BE2C (cell line): ENCODE results near the gene C2CD3.

ENCODE experiments used
- DNase-seq: peaks from one replicate; pipeline ENCODE4 v3.0.0-alpha.2; 2020
- H3K27me3 ChIP-seq: fragments of 250-450 bp; sonication (Bioruptor Pico); 2 replicates; pipeline ENCODE4 v1.5.1; 2020; ENCODE audit warnings: mild to moderate bottlenecking
- H3K36me3 ChIP-seq: fragments of 250-450 bp; sonication (Bioruptor Pico); 2 replicates; pipeline ENCODE4 v1.5.1; 2020; ENCODE audit warnings: mild to moderate bottlenecking
- H3K4me1 ChIP-seq: fragments of 250-450 bp; sonication (Bioruptor Pico); 2 replicates; pipeline ENCODE4 v1.5.1; 2020
- H3K4me3 ChIP-seq: 2 replicates; pipeline ENCODE4 v1.5.1; 2011; ENCODE audit warnings: low read depth, low read length
- H3K9me3 ChIP-seq: fragments of 250-450 bp; sonication (Bioruptor Pico); 2 replicates; pipeline ENCODE4 v1.5.1; 2020
- TF ChIP-seq, protein P1 (sequence below): IDR thresholded peaks from 2 replicates; pipeline ENCODE4 v1.5.1; 2012; ENCODE audit warnings: mild to moderate bottlenecking, low read depth, low read length

Gene C2CD3

DNA sequence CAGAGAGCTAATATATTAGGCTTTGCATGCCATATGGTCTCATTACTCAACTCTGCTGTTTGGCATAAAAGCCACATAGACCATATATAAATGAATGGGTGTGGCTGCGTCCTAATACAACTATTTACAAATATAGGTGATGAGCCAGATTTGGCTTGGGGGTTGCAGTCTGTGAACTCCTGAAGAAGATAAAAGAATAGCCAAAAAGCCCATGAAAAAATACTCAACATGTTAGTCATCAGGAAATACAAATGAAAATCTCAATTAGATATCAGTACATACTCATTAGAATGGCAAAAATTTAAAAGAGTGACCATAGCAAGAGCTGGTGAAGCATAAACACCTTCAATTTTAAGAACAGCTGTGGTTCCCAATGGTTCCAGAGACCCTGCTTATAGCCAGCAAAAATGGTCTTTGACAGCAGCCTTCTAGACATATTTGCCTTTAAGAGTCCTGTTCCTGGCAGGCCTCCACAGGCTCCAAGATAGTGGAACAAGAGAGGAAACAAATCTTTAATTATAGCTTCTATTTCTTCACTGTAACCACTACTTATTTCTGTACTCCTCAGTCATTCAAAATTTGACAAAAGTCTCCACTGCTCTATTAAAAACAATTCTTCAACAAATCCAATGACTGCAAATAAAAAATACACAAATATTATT is 16.1 kb downstream of the C2CD3 start:
- DNase-seq, result no peak
- H3K4me3 ChIP-seq, result no peak overlapping the region

DNA sequence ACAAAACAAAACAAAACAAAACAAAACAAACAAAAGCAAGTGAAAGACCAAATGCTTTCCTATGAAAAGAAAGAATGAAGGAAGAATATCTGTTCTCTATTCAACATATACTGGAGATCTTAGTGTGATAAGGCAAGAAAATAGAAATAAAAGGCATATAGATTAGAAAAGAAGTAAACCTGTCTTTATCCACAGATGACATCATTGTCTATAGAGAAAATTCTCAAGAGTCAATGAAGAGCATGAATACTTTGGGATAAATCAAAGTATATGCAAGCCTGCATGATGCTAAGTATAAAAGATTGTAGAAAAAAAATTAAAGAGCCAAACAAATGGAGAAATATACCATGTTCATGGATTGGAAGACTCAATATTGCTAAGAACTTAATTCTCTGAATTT is 17.6 kb downstream of the C2CD3 start:
- Histone ChIP-seq H3K4me1 (peaks cover 3% of the 10 kb centered on the region; the same call in 1 of the 2 replicates), H3K4me3 (no peak overlapping the region), H3K36me3 (peaks cover 2% of the 10 kb centered on the region; the same call in 1 of the 2 replicates), H3K9me3 (no peaks in the 10 kb centered on the region; the same call in 1 of the 2 replicates), H3K27me3 (no peaks in the 10 kb centered on the region)
- no peak for DNase-seq
- TF ChIP-seq, protein P1, sequence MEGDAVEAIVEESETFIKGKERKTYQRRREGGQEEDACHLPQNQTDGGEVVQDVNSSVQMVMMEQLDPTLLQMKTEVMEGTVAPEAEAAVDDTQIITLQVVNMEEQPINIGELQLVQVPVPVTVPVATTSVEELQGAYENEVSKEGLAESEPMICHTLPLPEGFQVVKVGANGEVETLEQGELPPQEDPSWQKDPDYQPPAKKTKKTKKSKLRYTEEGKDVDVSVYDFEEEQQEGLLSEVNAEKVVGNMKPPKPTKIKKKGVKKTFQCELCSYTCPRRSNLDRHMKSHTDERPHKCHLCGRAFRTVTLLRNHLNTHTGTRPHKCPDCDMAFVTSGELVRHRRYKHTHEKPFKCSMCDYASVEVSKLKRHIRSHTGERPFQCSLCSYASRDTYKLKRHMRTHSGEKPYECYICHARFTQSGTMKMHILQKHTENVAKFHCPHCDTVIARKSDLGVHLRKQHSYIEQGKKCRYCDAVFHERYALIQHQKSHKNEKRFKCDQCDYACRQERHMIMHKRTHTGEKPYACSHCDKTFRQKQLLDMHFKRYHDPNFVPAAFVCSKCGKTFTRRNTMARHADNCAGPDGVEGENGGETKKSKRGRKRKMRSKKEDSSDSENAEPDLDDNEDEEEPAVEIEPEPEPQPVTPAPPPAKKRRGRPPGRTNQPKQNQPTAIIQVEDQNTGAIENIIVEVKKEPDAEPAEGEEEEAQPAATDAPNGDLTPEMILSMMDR, result no peak

More for the DNA sequence above, 16.1 kb downstream of the C2CD3 start:
- Histone ChIP-seq H3K9me3 (no peaks in the 10 kb centered on the region; the same call in 1 of the 2 replicates), H3K27me3 (no peaks in the 10 kb centered on the region), H3K36me3 (peaks cover 2% of the 10 kb centered on the region; the same call in 1 of the 2 replicates), H3K4me1 (no peaks in the 10 kb centered on the region)
- TF ChIP-seq, protein P1, result no peak

DNA sequence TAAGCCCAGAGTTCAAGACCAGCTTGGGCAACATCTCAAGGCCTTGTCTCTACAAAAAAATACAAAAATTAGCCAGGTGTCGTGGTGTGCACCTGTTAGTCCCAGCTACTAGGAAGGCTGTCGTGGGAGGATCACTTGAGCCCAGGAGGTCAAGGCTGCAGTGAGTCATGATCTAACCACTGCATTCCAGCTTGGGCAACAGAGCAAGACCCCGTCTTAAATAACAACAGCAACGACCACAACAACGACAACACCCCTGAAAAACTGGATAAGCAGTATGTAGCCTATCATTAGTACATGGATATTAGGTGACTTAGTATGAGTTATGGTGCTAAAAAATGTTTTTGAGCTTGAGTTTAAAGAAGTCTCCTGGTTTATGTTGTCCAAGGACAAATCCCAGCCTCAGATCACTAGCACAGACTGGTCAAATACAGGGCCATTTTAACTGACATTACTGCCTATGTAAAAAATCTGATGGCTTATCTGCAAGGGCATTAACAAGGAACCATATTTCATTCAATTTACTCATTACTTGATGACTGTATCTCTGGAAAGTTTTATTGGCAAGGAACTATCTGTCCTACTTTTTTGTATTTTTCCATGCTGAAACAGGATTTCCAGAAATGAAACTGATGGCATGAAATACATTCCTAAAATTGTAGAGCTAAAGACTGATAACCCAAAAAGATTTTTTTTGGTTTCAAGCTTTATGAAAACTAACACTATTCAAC is 23.4 kb downstream of the C2CD3 start:
- TF ChIP-seq, protein P1, result no peak
- Histone ChIP-seq H3K4me3 (no peak overlapping the region), H3K27me3 (no peaks in the 10 kb centered on the region), H3K9me3 (no peaks in the 10 kb centered on the region; the same call in 1 of the 2 replicates), H3K4me1 (peaks cover 3% of the 10 kb centered on the region), H3K36me3 (no peaks in the 10 kb centered on the region)
- no peak for DNase-seq

DNA sequence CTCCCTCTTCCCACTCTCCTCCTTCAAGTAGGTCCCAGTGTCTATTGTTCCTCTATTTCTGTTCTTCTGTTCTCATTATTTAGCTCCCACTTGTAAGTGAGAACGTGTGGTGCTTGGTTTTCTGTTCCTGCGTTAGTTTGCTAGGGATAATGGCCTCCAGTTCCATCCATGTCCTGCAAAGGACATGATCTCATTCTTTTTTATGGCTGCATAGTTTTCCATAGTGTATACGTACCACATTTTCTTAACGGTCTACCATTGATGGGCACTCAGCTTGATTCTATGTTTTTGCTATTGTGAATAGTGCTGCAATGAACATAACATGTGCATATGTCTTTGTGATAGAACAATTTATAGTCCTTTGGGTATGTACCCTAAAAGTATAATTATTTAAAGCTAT is 26.2 kb downstream of the C2CD3 start:
- H3K4me3 ChIP-seq, result no peak overlapping the region
- H3K36me3 ChIP-seq, result no peaks in the 10 kb centered on the region
- H3K27me3 ChIP-seq, result no peaks in the 10 kb centered on the region
- peaks cover 3% of the 10 kb centered on the region for H3K4me1 ChIP-seq
- no peak for DNase-seq
- TF ChIP-seq, protein P1, result no peak
- H3K9me3 ChIP-seq, result no peaks in the 10 kb centered on the region

DNA sequence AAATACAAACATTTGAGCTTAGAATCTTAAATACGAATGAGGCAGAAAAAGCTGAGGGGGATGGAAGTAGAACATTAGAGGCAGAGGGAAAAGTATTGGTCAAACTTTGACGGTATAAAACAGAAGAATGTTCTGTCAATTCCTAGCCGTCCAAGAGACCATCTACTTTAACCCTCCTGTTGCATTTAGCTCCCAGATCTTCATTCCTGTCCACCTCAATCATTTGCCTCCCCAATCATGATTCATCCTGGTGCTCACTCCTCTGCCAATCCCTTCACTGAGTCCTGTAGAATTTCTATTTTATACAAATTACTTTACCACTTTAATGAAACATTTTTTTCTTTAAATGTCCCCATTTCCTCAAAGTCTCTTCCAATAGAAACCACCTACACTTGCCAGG is 28.2 kb downstream of the C2CD3 start:
- Histone ChIP-seq H3K9me3 (no peaks in the 10 kb centered on the region), H3K4me1 (no peaks in the 10 kb centered on the region; the same call in none of the 2 replicates), H3K4me3 (no peak overlapping the region), H3K36me3 (peaks cover 6% of the 10 kb centered on the region; the same call in 1 of the 2 replicates), H3K27me3 (no peaks in the 10 kb centered on the region)
- TF ChIP-seq, protein P1, result no peak
- no peak for DNase-seq

DNA sequence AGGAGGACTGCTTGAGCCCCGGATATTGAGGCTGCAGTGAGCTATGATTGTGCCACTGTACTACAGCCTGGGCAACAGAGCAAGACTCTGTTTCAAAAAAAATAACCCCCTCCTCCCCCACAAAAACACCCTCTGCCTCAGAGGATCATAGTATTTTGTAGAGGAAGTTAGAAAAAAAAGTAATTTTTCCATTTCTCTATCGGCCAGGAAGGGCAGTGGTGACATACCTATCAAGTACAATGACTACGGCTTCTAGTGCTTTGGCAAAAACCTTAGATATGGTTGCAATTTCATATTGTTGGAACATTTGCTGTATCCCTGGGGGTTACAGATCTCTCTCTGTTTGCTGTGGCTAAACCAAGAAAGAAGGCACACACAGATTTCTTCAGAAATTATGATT is 28.9 kb downstream of the C2CD3 start:
- H3K4me3 ChIP-seq, result no peak overlapping the region
- TF ChIP-seq, protein P1, result no peak
- H3K27me3 ChIP-seq, result no peaks in the 10 kb centered on the region
- no peaks in the 10 kb centered on the region for H3K9me3 ChIP-seq
- no peaks in the 10 kb centered on the region; the same call in none of the 2 replicates for H3K4me1 ChIP-seq
- DNase-seq, result no peak
- H3K36me3 ChIP-seq, result peaks cover 6% of the 10 kb centered on the region; the same call in 1 of the 2 replicates
